22Rv1 (cell line): ENCODE data around the gene LSAMP.

ENCODE experiments used
- H3K27ac ChIP-seq: fragments of 450-650 bp; 2 replicates; pipeline ENCODE4 v1.5.1; 2017
- ZFX ChIP-seq: fragments of 450-650 bp; IDR thresholded peaks from 2 replicates; pipeline ENCODE4 v1.6.1; 2017; ENCODE audit warnings: antibody characterized with exemption, borderline replicate concordance
- TF ChIP-seq, protein P1 (sequence below): fragments of 450-650 bp; IDR thresholded peaks from 2 replicates; pipeline ENCODE4 v1.5.1; 2017; ENCODE audit warnings: mild to moderate bottlenecking

Gene LSAMP

DNA sequence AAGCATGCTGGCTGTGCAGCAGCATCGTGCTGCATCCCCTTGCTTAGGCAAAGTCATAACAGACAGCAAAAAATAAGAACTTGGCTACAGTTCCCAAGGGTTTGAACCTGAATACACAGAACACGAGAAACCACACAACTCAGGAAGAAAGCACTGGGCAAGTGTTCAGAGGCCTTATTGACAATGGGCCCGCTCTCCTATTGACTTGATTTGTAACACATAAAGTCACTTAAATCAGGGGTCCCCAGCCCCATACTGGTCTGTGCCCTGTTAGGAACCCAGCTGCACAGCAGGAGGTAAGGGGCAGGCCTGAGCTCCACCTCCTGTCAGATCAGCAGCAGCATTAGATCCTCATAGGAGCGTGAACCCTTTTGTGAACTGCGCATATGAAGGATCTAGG, 145.1 kb downstream of the LSAMP start:
- no peak overlapping the region for H3K27ac ChIP-seq
- TF ChIP-seq, protein P1, sequence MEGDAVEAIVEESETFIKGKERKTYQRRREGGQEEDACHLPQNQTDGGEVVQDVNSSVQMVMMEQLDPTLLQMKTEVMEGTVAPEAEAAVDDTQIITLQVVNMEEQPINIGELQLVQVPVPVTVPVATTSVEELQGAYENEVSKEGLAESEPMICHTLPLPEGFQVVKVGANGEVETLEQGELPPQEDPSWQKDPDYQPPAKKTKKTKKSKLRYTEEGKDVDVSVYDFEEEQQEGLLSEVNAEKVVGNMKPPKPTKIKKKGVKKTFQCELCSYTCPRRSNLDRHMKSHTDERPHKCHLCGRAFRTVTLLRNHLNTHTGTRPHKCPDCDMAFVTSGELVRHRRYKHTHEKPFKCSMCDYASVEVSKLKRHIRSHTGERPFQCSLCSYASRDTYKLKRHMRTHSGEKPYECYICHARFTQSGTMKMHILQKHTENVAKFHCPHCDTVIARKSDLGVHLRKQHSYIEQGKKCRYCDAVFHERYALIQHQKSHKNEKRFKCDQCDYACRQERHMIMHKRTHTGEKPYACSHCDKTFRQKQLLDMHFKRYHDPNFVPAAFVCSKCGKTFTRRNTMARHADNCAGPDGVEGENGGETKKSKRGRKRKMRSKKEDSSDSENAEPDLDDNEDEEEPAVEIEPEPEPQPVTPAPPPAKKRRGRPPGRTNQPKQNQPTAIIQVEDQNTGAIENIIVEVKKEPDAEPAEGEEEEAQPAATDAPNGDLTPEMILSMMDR, result no peak
- no peak for TF ChIP-seq ZFX

DNA sequence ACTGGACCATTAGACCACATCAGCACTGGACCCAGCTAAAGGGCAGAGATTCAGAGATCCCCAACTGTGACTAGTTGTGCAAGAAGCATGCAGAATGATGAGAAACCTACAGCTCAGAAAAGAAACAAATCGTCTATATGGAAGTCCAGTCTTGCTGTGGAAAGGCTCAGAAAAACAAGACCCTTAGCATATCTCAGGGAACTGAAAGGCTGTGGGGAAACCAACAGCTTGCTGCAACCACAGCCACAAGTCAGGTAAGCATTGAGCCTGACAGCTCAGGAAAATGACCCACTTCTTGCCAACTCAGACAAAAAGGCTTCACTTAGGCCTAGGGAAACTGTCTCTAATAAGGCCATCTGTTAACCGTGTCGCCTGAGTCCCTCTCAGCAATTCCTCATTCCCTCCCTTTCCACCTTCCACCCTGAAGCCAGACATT, 145.6 kb downstream of the LSAMP start:
- no peak for TF ChIP-seq ZFX
- TF ChIP-seq, protein P1, result no peak
- H3K27ac ChIP-seq, result no peak overlapping the region

DNA sequence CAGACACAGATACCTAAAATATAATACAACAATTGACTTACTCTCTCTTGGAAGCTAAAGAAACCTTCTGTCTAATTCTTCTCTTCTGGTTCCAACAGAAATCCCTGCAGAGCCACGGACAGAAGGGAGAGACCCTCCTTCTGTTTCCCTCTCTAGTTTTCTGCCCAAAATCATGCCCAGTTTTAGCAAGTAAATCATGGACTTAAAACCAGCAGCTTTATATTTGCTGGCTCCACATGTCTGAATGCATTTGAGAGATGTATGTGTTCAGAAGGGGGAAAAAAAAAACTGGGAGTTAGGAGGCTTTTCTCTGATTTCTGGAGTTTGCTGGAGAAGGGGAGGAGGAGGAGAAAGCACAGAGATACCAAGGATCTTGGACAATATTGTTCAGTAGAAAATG, 147.1 kb downstream of the LSAMP start:
- TF ChIP-seq, protein P1, result no peak
- no peak for TF ChIP-seq ZFX

DNA sequence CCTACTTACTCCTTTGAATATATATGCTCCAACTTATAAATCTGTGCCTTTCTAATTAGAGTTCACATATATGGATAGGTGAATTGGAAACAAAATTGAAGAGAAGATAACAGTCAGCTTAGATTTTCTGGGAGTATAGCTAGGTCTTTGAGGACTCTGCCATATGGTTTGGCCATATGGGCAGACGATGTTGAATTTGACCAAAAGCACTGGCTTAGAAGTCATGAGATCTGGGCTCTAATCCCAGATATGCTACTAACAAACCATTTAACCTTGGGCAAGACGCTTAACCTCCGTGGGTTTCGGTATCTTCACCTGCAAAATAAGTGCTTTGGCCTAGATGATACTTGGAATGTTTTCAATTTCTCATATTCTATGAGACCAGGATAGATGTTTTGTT, 154.1 kb downstream of the LSAMP start:
- H3K27ac ChIP-seq, result no peak overlapping the region
- TF ChIP-seq, protein P1, result no peak
- no peak for TF ChIP-seq ZFX

More for the DNA sequence above, 147.1 kb downstream of the LSAMP start:
- H3K27ac ChIP-seq, result no peak overlapping the region

DNA sequence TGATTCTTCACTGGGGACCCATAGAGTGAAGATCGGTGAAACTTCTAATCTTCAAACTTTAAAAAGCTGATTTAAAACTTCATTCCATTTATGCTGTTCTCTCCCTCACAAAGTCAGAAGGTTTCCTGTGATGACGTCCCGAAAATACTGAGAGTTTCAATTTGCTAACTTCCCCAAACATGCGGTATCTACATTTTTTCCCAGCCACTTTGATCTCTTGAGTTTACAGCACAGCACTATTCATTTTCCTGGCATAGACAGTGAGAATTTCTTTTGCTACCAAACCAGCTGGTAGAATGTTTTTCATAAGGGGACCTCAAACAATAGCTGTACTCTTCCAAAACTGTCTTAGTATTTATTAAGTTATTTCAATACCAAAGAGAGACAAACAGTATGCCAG, 156.8 kb downstream of the LSAMP start:
- no peak overlapping the region for H3K27ac ChIP-seq
- no peak for TF ChIP-seq ZFX
- TF ChIP-seq, protein P1, result no peak

DNA sequence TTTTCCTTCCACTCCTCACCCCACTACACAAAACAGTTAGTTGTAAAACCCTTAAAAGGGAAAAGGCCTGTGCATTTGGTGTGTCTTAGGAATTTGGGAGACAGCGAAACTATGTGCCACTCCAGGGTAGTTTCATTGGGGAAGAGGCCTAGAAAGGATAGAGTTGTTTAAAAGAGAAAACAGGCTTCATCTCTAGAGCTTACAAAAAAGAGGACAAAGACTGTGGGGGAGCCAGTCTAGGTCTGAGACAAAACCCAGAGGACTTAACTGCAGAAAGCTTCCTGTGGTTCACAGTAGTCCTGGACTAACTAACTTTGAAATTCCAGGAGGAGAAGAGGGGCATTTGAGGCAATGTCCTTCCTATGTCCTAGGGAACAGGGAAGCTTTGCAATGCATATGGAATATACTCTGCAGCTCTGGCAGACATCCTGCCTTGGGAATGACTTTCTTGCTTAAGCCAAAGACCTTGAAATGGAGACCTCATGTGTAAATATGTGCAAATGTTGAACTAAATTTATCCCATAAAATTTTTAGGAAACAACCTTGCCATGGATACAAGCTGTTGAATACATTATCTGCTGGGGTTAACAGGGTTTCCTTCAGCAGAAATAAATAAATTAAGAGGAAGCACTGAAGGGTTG, 159.4 kb downstream of the LSAMP start:
- H3K27ac ChIP-seq, result no peak overlapping the region
- no peak for TF ChIP-seq ZFX
- TF ChIP-seq, protein P1, result no peak

DNA sequence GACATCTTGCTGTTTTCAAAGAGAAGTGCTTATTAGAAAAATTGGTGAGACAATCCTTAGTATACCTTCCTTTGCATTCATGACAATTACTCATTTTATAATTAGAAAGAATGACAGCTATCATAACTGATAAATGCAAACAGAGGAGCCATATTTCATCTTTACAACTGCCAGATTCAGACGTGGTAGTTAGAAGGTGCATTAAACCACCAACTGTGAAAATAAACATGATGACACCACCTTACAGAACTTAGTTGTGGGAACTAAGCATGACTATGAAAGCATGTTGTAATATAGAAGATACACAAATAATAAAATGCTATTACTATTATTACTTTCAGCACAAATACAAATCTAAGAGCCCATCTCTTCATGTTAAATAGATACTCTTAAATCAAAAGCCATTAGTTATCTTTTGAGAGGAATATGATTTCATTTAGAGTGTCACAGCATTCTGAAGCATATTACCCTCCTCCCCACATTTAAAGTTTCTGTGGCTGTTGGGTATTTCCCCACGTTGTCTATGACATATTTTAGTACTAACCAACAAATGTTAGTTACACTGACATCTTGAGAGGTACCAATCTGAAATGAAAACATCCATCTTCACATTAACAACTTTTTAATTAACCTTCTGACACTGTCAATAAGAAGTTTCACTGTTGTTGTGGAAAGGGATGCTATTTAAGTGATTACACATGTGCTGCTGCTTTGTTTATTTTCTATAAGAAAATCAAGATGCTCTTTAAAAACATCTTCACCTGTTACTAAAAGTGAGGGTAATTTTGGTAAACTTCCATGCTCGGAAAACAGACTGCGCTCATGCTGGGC, 163.8 kb downstream of the LSAMP start:
- no peak overlapping the region for H3K27ac ChIP-seq
- TF ChIP-seq, protein P1, result no peak
- no peak for TF ChIP-seq ZFX
